ENCODE results near the gene ELMO1.

The ELMO1 gene

DNA sequence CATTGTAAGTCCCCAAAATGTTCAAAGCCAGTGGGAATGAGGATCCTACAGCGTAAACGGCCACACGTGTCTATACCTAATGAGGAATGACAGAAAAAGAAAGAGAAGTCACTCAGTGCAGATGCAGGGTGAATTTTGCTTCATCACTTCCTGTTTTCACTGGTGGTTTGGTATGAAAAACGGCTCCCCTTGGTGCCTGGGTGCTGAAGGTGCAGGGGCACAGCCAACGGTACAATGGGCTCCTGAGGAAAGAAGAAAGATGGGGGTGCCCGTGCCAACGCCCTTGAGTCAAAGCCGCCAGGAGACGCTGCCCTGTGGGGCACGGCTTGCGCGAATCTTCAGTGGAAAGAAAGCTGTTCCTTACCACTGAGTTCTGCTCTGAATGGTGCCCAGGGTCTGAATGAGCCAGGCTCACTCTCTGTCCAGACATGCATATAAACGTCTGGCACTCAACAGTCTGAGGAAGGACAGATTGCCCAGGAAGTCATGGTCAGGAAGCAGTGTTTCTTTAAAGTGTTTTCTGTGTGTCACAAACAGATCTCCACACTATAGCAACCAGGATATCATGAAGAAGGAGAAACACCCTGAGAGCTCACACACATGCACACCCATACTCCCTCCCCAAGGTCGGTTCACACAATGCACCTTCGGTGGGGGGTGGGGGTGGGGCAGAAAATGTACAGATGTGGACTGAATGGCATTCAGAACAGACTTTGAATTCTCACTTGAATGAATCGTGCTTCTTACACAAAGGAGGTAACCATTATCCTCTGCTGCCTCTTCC is 105.8 kb downstream of the ELMO1 start:
- no peak for FAIRE-seq

DNA sequence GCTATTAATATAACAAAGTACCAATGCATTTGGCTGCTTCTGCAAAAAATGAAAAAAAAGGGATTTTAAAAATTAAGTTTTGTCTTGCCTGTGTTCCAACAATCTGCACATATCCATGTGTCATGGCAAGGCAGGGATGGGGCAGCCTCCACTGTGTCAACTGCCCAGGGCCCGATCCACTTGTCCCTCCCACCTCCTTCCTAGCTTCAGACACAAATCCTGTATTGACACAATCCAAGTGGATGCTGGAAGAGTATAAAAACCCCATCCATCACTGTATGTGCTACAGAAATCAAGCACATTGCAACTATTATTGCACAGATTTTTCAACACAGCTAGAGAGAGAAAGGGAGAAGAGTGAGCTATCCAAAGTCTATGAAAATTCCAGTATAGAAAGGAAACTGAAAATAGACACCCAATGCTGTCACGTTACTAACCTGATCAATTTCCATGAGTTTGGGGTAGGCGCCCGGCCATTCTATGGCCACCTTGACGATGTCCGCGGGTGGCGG is 106.4 kb downstream of the ELMO1 start:
- FAIRE-seq: no peak

DNA sequence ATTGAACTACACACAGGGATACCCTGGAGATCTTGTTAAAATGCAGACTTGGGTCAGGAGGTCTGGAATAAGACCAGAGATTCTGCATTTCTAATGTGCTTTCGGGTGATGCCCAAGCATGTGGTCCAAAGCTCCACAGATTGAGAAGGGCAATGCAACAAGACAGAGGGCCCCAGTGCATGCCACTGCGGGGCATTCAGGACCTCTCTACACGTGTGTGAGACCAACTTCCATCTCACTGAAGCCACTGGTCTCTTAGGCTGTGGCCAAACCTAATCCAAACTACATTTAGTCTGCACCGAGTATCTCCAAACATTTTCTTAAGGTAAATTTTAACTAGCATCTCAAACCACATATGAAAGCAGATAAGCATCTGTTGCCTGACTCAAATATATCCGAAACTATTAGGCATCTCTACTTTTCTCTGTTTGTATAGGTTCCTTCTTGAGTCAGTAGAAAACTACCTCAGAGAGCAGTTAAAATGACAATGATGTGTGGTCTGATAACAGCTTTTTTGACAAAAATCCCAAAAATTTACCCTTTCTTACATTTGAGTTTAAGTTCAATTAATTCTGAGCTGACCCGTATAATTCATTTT is 107.5 kb downstream of the ELMO1 start:
- no peak for FAIRE-seq

DNA sequence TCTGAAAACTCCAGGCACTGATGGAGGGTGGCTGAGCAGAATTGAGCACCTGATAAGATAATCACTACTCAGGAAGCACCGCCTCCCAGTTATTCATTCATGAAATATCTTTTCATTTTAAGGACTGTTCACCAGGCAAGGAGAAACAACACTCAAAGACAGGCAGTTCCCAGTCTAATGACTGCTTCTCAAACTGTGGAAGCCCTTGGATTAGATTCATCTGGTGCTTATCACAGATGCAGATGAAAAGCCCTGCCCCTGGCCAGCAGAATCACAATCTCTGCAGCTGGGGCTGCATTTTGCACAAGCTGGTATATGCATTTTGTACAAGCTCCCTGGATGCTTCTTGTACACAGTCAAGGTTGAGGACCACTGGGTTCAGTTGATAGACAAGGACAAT is 109.7 kb downstream of the ELMO1 start:
- FAIRE-seq: no peak

DNA sequence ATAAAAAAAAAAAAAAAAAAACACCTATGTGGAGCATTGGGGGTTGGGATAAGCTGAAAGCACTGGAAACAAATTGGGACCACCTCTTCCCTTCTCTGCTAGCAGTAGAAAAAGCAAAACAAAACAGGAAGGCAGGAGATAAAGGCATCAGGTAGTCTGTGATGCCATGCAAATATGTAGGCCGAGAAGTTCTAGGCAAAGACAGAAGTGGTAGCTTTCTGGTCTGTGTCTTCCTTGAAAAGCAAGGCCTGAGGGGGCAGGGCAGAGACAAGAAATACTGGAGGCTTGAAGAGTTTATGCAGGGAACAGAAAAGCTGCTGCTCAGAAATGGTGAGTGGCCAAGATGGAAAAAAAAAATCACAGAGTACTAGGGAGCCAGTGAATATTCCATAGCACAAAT is 111.1 kb downstream of the ELMO1 start:
- FAIRE-seq: no peak

DNA sequence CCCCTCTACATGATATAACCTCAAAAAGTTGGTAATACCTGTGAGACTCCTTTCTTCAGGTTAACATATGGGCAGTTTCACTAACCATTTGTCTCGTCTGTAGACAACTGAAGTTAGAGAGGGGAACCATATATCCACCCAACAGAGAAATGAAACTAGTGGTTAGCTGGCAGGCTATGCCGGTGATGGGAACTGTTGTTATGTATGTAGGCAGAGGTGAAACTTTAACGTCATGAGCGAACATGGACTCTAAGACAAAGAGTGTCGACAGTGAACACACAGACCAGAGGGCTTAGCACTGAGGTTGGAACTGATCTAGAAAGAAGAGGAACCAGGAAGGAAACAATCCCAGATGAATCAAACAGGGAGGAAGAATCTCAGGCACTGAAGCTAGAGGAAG is 112.4 kb downstream of the ELMO1 start:
- FAIRE-seq: no peak

DNA sequence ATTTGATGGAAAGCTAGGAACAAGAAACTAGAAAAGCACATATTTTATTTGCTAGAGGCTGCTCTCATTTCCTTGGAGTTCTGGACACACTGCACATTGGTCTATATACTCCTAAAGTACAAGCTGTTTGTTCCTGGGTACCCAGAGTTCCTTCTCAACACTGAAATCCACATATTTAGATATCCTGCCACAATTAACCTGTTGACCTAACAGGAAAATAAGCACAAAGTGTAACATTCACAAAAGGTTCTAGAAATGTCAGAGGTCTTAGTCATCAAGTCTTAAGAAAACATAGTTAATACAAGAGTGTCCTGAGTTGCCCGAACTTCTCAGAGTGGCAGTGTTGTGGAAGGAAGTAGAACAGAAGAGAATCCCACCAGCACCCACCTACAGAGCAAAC is 115.6 kb downstream of the ELMO1 start:
- no peak for FAIRE-seq

DNA sequence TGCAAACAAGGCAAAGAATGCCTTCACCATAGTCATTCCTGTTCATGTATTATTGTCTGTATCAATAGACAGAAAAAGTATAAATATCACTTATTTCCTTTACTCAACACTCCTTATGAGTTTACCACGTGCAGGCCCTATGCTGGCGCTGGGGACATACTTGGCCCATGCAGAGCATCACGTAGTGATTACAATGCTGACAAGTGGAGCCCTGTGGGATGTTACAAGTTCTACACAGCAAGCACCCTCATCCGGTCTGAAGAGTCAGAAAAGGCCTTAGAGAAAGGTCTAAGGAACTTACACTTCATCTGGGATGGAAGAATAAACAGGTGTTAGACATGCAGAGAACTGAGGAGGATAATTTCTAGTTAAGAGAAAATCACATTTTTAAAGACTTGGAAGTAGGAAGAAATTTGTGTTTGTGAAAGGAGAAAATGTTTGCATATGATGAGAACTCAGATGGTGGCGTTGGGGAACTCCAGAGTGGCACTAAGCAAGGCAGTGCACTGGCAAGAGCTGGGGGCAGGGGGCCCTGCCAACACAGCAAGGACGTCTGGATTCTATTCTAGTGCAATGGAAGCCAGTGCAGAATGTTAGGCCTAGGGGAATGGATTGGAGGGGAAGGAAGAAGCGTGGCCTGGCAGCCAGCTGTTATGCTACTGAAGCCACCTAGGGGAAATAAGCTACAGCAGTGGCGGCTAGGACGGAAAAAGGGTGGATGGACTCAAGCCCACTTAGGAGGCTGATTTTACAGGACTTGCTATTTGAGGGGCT is 116.2 kb downstream of the ELMO1 start:
- FAIRE-seq: no peak

DNA sequence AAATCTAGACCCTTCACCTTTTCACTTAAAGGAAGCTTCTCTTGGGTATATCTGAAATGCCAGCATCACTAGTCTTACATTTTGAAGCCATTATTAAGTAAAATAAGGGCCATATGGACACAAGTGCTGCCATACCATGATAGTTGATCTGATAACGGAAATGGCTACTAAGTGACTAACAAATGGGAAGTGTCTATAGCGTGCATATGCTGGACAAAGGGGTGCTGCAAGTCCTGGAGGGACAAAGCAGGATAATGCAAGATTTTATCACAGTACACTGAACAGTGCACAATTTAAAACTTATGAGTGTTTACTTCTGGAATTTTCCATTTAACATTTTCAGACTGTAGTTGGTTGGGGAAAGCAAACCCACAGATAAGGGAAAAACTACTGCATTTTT is 117.9 kb downstream of the ELMO1 start:
- no peak for FAIRE-seq

DNA sequence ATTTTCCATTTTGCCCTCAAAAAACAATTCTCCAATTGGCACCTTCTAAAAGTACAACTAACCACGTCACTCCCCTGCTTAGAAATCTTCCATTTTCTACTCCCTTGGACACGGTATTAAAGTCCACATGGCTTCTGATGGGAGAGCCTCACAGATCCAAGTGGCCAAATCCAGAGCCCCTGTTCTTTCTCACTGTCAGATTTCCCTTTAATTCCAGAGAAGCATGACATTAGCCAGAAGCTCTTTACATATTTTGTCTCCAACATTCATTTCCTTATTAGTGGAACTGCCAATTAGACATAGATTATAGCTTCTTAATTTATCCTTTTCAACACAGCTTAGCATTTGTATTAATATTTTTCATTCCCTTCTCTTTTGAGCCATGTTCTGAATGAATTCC is 118.7 kb downstream of the ELMO1 start:
- FAIRE-seq: no peak

DNA sequence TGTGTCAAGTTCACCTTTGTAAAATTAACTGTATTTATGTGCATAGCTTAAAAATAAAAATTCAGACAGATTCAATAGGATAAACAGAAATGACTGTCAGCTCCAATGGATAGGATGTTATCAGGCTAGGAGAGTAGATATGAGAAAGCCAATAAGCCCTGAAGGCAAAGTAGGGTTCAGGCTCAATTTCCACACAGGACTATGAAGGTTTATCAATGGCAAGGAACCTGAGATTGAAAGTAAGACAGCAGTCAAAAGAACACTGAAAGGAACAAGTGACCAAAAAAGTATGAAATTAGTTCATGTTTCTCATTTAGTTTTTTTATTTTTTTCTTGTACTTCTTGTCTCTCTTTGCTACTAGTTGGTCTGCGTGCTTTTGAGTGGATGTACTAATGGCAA is 121.4 kb downstream of the ELMO1 start:
- FAIRE-seq: no peak

DNA sequence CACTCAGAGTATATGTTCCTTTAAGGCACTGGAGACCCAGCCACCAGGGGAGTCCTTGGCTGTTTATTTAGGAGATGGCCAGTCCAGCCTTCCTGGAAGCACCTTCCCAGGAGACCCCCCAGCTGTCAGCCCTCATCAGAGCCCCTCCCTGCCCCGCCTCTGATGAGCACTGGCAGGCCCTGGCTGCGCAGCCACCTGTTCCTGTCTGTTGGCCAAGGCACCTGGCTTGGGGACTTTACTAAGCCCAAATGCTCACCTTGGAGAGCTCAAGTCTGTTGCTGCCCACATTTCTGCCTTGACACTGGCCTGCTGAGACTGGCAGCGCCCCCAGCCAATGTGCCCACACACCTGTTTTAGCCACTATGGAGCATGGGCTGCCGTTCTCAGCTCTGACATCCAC is 124.7 kb downstream of the ELMO1 start:
- FAIRE-seq: no peak

DNA sequence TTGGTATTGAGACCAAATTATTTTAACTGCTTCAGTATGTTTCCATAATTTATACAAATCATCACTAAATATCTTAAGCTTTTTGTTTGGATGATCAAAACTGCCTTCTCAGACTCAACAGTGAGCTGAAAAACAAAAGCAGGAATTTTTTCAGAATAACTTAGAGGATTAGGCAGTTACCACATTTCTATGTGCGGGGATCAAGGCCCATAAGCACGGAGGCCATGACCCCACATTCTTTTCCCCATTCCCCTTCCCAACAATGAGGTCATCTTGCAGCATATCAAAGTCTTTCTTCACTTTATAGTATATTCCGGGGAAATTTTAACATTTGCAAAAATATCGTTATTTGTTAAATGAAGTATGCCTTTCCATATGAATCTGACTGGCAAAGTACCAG is 125.8 kb downstream of the ELMO1 start:
- FAIRE-seq: no peak

DNA sequence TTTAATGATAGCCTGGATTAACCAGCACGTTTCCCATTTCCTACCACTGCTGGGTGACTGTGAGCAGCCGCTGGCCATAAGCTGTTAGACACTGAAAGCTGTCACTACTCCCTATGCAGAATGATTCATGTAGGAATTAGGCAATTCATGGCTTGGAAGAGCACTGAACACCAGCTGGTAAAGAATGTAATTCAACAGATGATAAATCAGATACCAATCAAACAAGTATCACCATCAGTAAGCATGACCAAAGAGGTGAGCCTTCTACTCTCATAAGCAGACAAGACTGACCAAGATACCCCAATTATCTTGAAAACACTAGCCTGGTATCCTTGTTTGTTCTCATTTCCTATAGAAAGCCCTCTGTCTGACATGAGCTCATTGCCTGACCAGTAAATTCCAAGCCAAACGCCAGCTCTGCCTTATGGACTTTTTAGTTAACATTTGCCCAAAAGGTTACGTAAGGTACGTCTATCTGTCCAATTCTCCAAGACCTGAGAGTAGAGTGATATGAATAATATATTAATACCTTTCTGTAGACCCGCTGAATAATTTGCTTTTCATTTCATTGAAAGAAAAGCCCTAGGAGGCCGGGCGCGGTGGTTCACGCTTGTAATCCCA is 127.7 kb downstream of the ELMO1 start:
- FAIRE-seq: no peak

DNA sequence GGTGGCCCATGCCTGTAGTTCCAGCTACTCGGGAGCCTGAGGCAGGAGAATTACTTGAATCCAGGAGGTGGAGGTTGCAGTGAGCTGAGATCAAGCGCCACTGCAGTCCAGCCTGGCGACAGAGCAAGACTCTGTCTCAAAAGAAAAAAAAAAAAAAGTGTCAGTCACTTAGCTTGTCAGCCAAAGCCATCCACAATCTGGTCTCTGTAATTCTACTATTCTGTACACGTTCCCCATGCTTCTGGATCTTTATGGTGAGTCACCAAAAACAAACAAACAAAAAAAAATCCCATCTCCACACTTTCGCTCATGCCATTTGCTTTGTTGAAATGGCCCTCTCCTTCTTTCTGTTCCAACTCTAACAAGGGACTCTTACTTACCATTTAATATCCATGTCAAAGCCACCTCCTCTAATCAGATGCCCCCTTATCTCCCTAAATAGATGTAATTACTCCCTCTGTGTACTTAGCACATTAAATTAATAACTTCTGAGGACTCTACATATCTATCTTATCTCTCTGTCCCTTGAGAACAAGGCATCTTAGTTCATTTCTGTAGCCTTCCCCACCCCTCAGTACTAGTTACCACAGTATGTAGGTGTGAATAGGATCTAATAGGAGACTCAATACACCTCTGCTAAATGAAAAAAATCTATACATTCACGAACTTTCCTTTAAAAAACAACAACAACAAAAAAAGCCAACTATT is 128.4 kb downstream of the ELMO1 start:
- no peak for FAIRE-seq

DNA sequence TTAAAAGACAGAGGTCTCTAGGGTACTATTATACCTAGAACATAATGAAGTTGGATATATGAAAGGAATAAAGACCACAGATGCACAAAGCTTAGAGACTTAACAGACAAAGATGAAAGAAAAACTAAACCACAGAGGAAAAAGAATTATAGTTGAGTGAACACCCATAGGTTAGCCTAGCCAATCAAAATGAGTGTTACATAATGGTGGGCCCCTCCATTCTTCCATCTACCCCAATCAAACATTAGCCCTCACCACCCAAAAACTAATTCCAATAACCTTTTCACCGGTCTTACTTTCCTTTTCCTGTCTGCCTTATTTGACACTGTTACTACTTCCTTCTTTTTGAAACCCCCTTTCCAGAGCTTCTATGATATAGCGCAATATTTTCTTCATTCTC is 130.1 kb downstream of the ELMO1 start:
- no peak for FAIRE-seq

DNA sequence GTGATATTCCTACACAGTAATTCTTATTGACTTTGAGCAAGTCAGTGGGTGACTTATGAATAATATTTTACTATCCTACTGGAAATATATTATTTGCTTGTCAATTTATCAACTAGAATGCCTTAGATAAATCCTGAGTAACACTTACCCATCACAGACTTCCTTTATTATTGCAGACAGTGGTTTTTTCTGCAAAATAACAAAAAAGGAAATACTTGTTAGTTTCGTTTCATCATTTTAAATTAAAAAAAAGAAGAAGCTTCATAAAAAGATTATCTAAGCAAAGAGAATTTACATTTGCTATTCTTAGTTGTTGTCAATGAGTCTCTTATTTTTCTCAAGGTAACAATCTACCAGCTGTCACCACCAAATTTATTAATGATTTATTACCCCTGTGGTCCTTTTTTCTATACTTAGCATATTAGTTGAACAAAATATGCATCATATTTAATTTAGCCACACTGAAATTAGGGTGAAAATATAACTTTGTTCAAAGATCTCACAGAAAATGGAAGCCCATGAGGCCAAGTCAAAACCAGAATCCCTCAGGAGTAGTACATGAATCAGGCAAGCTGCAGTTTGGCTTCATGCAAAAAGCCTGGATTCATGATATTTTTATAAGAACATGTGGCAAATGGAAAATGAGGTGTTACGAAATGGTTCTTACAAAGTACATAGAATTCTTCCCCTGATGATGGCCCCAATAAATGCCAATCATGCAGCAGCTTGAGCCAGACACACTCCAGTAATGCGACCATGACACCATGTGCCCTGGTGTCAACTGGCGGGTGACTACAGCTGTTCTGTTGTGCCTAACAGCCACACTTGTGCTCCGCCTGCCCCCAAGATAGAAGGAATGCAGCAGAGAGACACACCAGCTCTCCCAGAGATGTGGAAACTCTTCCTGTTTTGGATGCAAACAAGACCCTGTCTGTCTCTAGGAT is 132.6 kb downstream of the ELMO1 start:
- no peak for FAIRE-seq

DNA sequence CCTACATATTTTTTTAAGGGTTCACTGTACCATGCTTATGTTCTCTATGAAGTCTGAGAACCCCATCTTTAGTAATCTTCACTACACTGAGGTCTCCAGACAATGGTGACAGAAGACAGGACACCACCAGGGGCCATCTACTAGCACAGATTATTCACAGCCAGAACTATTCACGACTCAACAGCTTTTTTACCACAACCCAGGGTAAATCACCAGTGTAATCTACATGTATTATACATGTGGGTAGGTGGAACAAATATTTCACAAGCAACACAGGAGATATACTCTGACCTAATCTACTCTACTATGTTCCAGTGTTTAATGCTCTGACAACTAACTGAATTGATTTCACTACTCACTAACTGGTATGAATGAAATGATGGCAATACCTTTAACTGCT is 136.1 kb downstream of the ELMO1 start:
- FAIRE-seq: no peak

DNA sequence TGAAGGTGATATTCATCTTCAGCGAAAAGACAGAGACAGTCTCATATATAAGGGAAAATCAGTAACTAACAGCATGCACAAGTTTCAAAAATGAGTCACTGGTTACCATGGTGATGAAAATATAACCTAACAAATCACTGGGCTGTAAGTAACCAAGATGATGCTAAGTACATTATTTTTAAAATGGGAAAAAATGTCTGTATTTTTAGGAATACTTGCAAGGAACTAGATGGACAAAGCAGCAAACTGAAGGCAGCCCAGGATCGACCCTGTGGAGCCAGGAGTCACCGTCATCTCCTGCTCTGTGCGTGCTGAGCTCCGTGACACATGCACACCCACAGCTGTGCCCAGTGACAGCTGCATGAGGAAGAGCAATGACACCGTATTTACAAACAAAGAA is 137.3 kb downstream of the ELMO1 start:
- no peak for FAIRE-seq

DNA sequence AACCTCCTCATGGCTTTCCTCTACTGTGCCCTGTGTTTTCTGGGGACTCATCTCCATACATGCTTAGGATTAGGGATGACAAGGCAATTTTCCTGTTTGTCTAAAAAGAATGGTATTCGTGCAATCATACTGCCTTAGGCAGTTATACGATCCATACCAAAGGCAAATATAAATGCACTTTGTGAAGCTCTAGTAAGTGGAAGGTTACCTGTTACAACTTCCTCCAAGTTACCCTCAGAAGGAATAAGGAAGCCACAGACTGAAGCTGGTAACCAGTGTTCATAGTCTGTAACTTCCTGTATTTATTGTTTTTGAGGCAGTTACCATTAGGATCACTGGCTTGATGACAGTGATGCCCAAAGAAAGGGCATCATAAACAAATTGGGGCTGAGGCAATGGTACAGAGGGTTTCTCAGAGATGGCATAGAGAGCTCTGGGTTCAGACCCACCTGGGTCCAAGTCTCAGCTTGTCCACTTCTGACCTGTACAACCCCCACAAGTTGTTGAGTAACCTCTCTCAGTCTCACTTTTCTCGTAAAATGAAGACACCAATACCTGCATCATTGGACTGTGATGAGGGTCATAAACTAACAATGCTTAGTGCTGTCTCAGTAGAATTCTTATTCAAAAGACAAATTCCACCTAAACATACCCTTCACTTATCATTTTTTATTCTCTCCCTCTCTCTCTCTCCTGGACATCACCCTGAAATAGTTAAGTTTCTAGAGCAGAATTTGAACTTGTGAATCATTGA is 138.2 kb downstream of the ELMO1 start:
- FAIRE-seq: no peak

DNA sequence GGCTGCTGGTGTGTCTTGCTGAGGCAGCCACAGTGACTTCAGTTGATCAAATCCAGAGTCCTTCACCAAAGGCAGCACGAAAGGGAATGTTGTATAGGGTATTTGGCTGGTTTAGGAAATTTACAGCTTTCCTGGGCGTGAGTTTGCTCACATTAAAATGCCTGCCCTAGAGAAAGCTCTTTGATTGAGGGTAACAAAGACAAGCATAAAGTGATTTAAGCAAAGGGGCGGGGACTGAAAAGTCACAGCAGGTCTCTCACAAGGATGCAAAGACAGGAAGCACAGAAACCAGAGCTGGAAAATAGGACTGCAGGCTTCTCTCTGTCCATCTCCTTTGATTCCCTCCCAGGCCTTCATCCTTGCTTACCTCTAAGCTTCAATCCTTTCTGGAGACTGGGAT is 139.2 kb downstream of the ELMO1 start:
- FAIRE-seq: no peak

All from islet of Langerhans (tissue), 1 donor.